Liver (tissue), 9 donors: ENCODE results near the gene TNRC6B. TPM values are rescaled to one million over a fixed set of nuclear protein-coding genes. Genes with fewer than 3 reads are reported as not detected.

Experiments used
- DNase-seq: peaks from one replicate; pipeline ENCODE4 v3.0.0-alpha.2; 2017; ENCODE audit warnings: low spot score
- H3K27ac ChIP-seq, 2 donors: one replicate each; pipeline ENCODE4 v1.7.0; 2013; ENCODE audit warnings: inconsistent platforms in 2 of 2, low read length in 2 of 2, control low read depth in 1 of 2, low read depth in 1 of 2, mild to moderate bottlenecking in 1 of 2
- H3K27me3 ChIP-seq, 4 donors: one replicate each; pipeline versions ENCODE4 v1.6.1 to v1.7.0; 2013; ENCODE audit warnings: low read length in 3 of 4, inconsistent platforms in 1 of 4, mild to moderate bottlenecking in 1 of 4, moderate library complexity in 1 of 4; ENCODE audit not compliant: control insufficient read depth in 4 of 4, insufficient read depth in 4 of 4
- H3K36me3 ChIP-seq, 4 donors: one replicate each; pipeline versions ENCODE4 v1.6.1 to v1.7.0; 2013; ENCODE audit warnings: low read length in 3 of 4, mild to moderate bottlenecking in 3 of 4, low read depth in 1 of 4, moderate library complexity in 1 of 4; ENCODE audit not compliant: control insufficient read depth in 4 of 4, insufficient read depth in 3 of 4
- H3K4me1 ChIP-seq, 4 donors: one replicate each; pipeline versions ENCODE4 v1.6.1 to v1.7.0; 2013; ENCODE audit warnings: low read length in 3 of 4, mild to moderate bottlenecking in 3 of 4, moderate library complexity in 1 of 4; ENCODE audit not compliant: control insufficient read depth in 4 of 4, insufficient read depth in 4 of 4
- H3K4me3 ChIP-seq, 3 donors: one replicate each; pipeline versions ENCODE4 v1.6.1 to v1.7.0; 2013; ENCODE audit warnings: low read length in 3 of 3, control low read depth in 1 of 3, low read depth in 1 of 3, mild to moderate bottlenecking in 1 of 3
- H3K9ac ChIP-seq, 2 donors: one replicate each; pipeline ENCODE4 v1.7.0; 2013; ENCODE audit warnings: low read length in 2 of 2, mild to moderate bottlenecking in 2 of 2, moderate library complexity in 2 of 2, control low read depth in 1 of 2, low read depth in 1 of 2
- H3K9me3 ChIP-seq, 4 donors: one replicate each; pipeline versions ENCODE4 v1.6.1 to v1.7.0; 2013; ENCODE audit warnings: low read length in 3 of 4; ENCODE audit not compliant: control insufficient read depth in 4 of 4
- FOXA1 ChIP-seq: IDR thresholded peaks from 2 replicates; pipeline ENCODE4 v1.6.1; 2016; ENCODE audit warnings: antibody characterized with exemption
- GABPA ChIP-seq, 2 donors: IDR thresholded peaks in 1 of 2; conservative IDR thresholded peaks in 1 of 2; 2 replicates each; pipeline ENCODE4 v1.6.1; 2016; ENCODE audit warnings: antibody characterized with exemption in 2 of 2, mild to moderate bottlenecking in 1 of 2, moderate library complexity in 1 of 2
- HNF4A ChIP-seq, 2 donors: conservative IDR thresholded peaks; 2 replicates each; pipeline ENCODE4 v1.6.1; 2016; ENCODE audit warnings: antibody characterized with exemption in 2 of 2, mild to moderate bottlenecking in 2 of 2
- HNF4G ChIP-seq: IDR thresholded peaks from 2 replicates; pipeline ENCODE4 v1.6.1; 2016; ENCODE audit warnings: antibody characterized with exemption
- JUND ChIP-seq, 2 donors: IDR thresholded peaks; 2 replicates each; pipeline ENCODE4 v1.6.1; 2016; ENCODE audit warnings: antibody characterized with exemption in 2 of 2
- NR2F2 ChIP-seq: IDR thresholded peaks from 2 replicates; pipeline ENCODE4 v1.6.1; 2016; ENCODE audit warnings: antibody characterized with exemption
- RAD21 ChIP-seq, 2 donors: IDR thresholded peaks; 2 replicates each; pipeline ENCODE4 v1.6.1; 2016; ENCODE audit warnings: antibody characterized with exemption in 2 of 2, mild to moderate bottlenecking in 2 of 2
- RXRA ChIP-seq, 2 donors: IDR thresholded peaks; 2 replicates each; pipeline ENCODE4 v1.6.1; 2017 to 2018; ENCODE audit warnings: antibody characterized with exemption in 2 of 2, mild to moderate bottlenecking in 1 of 2
- SP1 ChIP-seq: IDR thresholded peaks from 2 replicates; pipeline ENCODE4 v1.6.1; 2018; ENCODE audit warnings: antibody characterized with exemption, mild to moderate bottlenecking
- TAF1 ChIP-seq: conservative IDR thresholded peaks from 2 replicates; pipeline ENCODE4 v1.6.1; 2016; ENCODE audit warnings: antibody characterized with exemption, mild to moderate bottlenecking
- YY1 ChIP-seq: IDR thresholded peaks from 2 replicates; pipeline ENCODE4 v1.6.1; 2016; ENCODE audit warnings: antibody characterized with exemption, mild to moderate bottlenecking
- WGBS: extraction: QIAGEN DNeasy Blood & Tissue Kit; methylation state at CpG from one replicate; pipeline ENCODE4 v1.1.7; 2013; 5-methylcytosine and 5-hydroxymethylcytosine counted together
- polyA plus RNA-seq, 2 donors: library from polyadenylated mRNA; stranded (reverse) in 1 of 2; unstranded in 1 of 2; fragments of 200-250 nt in 1 of 2; fragments of >200 nt in 1 of 2; fragmentation: Nextera tagmentation in 1 of 2; extraction: Ambion mirVana in 1 of 2; gene quantifications; one replicate each; pipeline versions ENCODE4 v1.2.1 to v1.2.3, GENCODE V29; 2013 to 2015
- total RNA-seq, 2 donors: library from RNA; depleted of rRNA; stranded (reverse); fragments of >200 nt; gene quantifications; one replicate each; pipeline ENCODE4 v1.2.3, GENCODE V29; 2014
- TF ChIP-seq, protein P1 (sequence below): IDR thresholded peaks from 2 replicates; pipeline ENCODE4 v1.6.1; 2016; ENCODE audit warnings: antibody characterized with exemption
- TF ChIP-seq, protein P2 (sequence below): IDR thresholded peaks from 2 replicates; pipeline ENCODE4 v1.6.1; 2016; ENCODE audit warnings: antibody characterized with exemption
- TF ChIP-seq, protein P3 (sequence below): fragments of 150-350 bp; IDR thresholded peaks from 2 replicates; pipeline ENCODE4 v1.5.1; 2017; ENCODE audit warnings: improper control_type of control experiment, low read depth, low read length; ENCODE audit not compliant: missing input control
- TF ChIP-seq, protein P4 (sequence below): IDR thresholded peaks from 2 replicates; pipeline ENCODE4 v1.6.1; 2016; ENCODE audit warnings: antibody characterized with exemption
- donor health status: healthy.
- donor health status: healthy.
- donor health status: healthy.
- donor health status: healthy.
- donor health status: healthy.

TNRC6B gene
- total and polyA plus RNA-seq, 4 donors = 4.6 to 39.1 (median 26.4) TPM

DNA sequence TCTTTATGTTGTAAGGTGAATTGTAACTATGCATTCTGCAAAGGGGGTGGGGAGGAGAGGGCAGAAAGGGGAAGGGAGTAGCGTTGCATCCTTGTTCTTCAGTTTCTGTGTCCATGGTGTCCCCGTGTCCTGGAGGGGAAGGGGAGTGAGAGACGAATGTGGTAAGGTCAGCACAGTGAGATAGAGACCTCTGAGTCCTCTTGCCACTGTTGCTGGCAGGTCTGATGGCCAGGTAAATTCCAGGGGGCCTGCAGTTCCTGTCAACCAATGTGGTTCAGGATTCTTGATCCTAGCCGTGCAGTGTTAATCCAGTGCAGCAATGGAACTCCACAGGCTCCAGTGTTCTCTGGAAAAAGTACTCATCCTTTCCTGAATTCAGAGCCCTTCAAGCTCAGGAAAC, 154.0 kb downstream of the TNRC6B start (continued):
- TF ChIP-seq, protein P1, sequence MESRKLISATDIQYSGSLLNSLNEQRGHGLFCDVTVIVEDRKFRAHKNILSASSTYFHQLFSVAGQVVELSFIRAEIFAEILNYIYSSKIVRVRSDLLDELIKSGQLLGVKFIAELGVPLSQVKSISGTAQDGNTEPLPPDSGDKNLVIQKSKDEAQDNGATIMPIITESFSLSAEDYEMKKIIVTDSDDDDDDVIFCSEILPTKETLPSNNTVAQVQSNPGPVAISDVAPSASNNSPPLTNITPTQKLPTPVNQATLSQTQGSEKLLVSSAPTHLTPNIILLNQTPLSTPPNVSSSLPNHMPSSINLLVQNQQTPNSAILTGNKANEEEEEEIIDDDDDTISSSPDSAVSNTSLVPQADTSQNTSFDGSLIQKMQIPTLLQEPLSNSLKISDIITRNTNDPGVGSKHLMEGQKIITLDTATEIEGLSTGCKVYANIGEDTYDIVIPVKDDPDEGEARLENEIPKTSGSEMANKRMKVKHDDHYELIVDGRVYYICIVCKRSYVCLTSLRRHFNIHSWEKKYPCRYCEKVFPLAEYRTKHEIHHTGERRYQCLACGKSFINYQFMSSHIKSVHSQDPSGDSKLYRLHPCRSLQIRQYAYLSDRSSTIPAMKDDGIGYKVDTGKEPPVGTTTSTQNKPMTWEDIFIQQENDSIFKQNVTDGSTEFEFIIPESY = no peak
- no peak for TF ChIP-seq JUND (IDR thresholded peaks at IDR 0.05)
- no peak for TF ChIP-seq YY1

DNA sequence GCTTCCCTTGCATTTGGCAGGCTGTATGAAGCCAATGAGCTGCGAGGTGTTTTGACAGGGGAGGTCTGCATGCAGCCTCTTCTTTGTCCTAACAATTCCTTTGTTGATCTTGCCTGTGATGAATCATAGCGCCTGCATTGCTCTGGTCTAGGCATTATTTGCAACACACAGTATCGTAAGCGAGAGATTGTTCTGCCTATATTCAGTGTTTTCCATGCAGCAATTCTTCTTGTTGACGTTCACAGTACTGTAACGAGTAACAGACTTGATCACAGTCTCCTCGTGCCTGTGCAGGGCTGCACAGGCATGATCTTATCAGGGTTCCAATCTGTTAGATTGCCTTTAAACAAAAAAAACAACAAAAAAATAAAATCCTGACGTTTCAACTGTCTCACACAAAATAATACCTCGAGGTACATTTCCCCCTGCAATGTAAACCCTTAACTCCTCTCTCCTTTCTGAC, 154.6 kb downstream of the TNRC6B start:
- TF ChIP-seq, protein P1 = no peak
- TF ChIP-seq, protein P2, sequence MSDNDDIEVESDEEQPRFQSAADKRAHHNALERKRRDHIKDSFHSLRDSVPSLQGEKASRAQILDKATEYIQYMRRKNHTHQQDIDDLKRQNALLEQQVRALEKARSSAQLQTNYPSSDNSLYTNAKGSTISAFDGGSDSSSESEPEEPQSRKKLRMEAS = no peak
- TF ChIP-seq TAF1 (no peak), HNF4A (conservative IDR thresholded peaks at IDR 0.05) (no peak), RXRA (IDR thresholded peaks at IDR 0.05) (no peak), RAD21 (IDR thresholded peaks at IDR 0.05) (no peak), NR2F2 (no peak), HNF4G (no peak), JUND (IDR thresholded peaks at IDR 0.05) (no peak), GABPA (IDR thresholded peaks at IDR 0.05 in 1 of 2, conservative IDR thresholded peaks at IDR 0.05 in 1 of 2) (no peak), FOXA1 (no peak), SP1 (no peak), YY1 (no peak)
- TF ChIP-seq, protein P3, sequence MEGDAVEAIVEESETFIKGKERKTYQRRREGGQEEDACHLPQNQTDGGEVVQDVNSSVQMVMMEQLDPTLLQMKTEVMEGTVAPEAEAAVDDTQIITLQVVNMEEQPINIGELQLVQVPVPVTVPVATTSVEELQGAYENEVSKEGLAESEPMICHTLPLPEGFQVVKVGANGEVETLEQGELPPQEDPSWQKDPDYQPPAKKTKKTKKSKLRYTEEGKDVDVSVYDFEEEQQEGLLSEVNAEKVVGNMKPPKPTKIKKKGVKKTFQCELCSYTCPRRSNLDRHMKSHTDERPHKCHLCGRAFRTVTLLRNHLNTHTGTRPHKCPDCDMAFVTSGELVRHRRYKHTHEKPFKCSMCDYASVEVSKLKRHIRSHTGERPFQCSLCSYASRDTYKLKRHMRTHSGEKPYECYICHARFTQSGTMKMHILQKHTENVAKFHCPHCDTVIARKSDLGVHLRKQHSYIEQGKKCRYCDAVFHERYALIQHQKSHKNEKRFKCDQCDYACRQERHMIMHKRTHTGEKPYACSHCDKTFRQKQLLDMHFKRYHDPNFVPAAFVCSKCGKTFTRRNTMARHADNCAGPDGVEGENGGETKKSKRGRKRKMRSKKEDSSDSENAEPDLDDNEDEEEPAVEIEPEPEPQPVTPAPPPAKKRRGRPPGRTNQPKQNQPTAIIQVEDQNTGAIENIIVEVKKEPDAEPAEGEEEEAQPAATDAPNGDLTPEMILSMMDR = no peak
- TF ChIP-seq, protein P4, sequence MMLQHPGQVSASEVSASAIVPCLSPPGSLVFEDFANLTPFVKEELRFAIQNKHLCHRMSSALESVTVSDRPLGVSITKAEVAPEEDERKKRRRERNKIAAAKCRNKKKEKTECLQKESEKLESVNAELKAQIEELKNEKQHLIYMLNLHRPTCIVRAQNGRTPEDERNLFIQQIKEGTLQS = no peak
- Histone ChIP-seq H3K9me3 (no peaks in the 10 kb centered on the region), H3K36me3 (peaks cover 0 to 10% (median 5%) of the 10 kb centered on the region in 4 donors), H3K27me3 (no peaks in the 10 kb centered on the region), H3K4me3 (no peak overlapping the region), H3K4me1 (no peaks in the 10 kb centered on the region), H3K9ac (no peak overlapping the region), H3K27ac (no peak overlapping the region)
- DNase-seq = no peak
- WGBS = 84% methylated on average over 9 of the region's 9 CpGs

DNA sequence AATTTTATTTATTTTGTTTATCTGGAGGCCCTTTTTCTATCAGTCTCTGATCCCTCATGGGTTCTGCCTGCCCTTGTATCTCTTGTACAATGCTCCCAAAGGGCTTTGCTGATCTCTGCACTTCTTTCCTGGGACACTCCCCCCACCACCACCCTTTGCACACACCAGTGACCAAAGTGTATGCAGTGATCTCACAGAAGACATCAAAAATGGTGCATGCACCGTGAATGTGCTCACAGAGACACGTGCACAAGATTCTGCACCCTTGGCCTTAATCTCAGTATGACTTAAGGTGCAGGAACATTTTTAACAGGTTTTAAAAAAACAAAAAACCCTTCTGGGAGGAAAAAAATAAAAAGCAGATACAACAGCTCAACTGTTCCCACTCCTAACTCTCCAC, 156.3 kb downstream of the TNRC6B start:
- TF ChIP-seq, protein P2 = no peak
- no peak for TF ChIP-seq SP1
- TF ChIP-seq FOXA1 = peak; percentile 1
- Histone ChIP-seq H3K9me3 (no peaks in the 10 kb centered on the region), H3K36me3 (peaks cover 0 to 10% (median 5%) of the 10 kb centered on the region in 4 donors), H3K4me3 (no peak overlapping the region), H3K9ac (no peak overlapping the region), H3K27me3 (no peaks in the 10 kb centered on the region), H3K4me1 (no peaks in the 10 kb centered on the region), H3K27ac (no peak overlapping the region)
- no peak for DNase-seq
- 85% methylated on average over 2 of the region's 2 CpGs for WGBS
